GM18526 (cell line): ENCODE measurements around the gene SNTG2.

ENCODE experiments used
- POLR2A ChIP-seq: IDR thresholded peaks from 3 replicates; pipeline ENCODE4 v1.6.1; 2011; ENCODE audit not compliant: insufficient read length; ENCODE audit errors: extremely low read depth

Gene SNTG2

GRCh38 chr2:989781-990467 is 39.3 kb downstream of the SNTG2 start:
- TF ChIP-seq POLR2A, result no peak

- TF ChIP-seq POLR2A, result no peak
Observed at GRCh38 chr2:990970-991369, 40.3 kb downstream of the SNTG2 start.

GRCh38 chr2:1002350-1002749 is 51.7 kb downstream of the SNTG2 start:
- TF ChIP-seq POLR2A, result no peak

- no peak for TF ChIP-seq POLR2A
Observed at GRCh38 chr2:1004398-1004797, 53.7 kb downstream of the SNTG2 start.

GRCh38 chr2:1010415-1010930 is 59.8 kb downstream of the SNTG2 start:
- no peak for TF ChIP-seq POLR2A

- no peak for TF ChIP-seq POLR2A
Observed at GRCh38 chr2:1011006-1011405, 60.4 kb downstream of the SNTG2 start.

GRCh38 chr2:1011985-1012384 is 61.3 kb downstream of the SNTG2 start:
- TF ChIP-seq POLR2A, result no peak

GRCh38 chr2:1014802-1015201 is 64.2 kb downstream of the SNTG2 start:
- TF ChIP-seq POLR2A, result no peak

GRCh38 chr2:1016500-1016899 is 65.9 kb downstream of the SNTG2 start:
- TF ChIP-seq POLR2A, result no peak

GRCh38 chr2:1017827-1018226 is 67.2 kb downstream of the SNTG2 start:
- no peak for TF ChIP-seq POLR2A

- TF ChIP-seq POLR2A, result no peak
Observed at GRCh38 chr2:1020206-1020605, 69.6 kb downstream of the SNTG2 start.

GRCh38 chr2:1022178-1022577 is 71.5 kb downstream of the SNTG2 start:
- TF ChIP-seq POLR2A, result no peak

- no peak for TF ChIP-seq POLR2A
Observed at GRCh38 chr2:1024981-1025380, 74.3 kb downstream of the SNTG2 start.

- no peak for TF ChIP-seq POLR2A
Observed at GRCh38 chr2:1026141-1026540, 75.5 kb downstream of the SNTG2 start.

- no peak for TF ChIP-seq POLR2A
Observed at GRCh38 chr2:1028831-1029230, 78.2 kb downstream of the SNTG2 start.

GRCh38 chr2:1032030-1032429 is 81.4 kb downstream of the SNTG2 start:
- TF ChIP-seq POLR2A, result no peak

- no peak for TF ChIP-seq POLR2A
Observed at GRCh38 chr2:1033069-1033468, 82.4 kb downstream of the SNTG2 start.
